LNCaP clone FGC (cell line): Measurements from ENCODE around the gene MIS18A.

Experiments
- DNase-seq: peaks from one replicate; pipeline ENCODE4 v3.0.0-alpha.2; 2011; ENCODE audit warnings: low read depth
- H3K4me3 ChIP-seq: 2 replicates; pipeline ENCODE4 v1.5.1; 2011; ENCODE audit warnings: mild to moderate bottlenecking, low read depth, low read length, control low read depth
- TF ChIP-seq, protein P1 (sequence below): IDR thresholded peaks from 2 replicates; pipeline ENCODE4 v1.5.1; 2012; ENCODE audit warnings: mild to moderate bottlenecking; ENCODE audit not compliant: control insufficient read depth, insufficient read depth; ENCODE audit errors: extremely low read depth

The MIS18A gene

DNA sequence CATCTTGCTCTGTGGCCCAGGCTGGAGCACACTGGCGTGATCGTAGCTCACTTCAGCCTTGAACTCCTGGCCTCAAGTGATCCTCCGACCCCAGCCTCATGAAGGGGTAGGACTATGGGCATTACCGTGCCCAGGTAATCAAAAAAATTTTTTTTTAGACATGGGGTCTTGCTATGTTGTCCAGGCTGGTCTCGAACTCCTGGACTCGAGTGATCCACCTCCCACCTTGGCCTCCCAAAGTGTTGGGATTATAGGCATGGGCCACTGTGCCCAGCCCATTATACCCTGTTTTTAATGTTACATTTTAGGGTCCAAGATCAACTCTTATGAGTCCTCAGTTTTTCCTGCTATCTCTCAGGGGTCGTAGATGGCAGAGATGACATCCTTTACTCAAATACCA lies 26.1 kb upstream of the MIS18A start:
- no peak for DNase-seq
- no peak overlapping the region for H3K4me3 ChIP-seq
- TF ChIP-seq, protein P1, sequence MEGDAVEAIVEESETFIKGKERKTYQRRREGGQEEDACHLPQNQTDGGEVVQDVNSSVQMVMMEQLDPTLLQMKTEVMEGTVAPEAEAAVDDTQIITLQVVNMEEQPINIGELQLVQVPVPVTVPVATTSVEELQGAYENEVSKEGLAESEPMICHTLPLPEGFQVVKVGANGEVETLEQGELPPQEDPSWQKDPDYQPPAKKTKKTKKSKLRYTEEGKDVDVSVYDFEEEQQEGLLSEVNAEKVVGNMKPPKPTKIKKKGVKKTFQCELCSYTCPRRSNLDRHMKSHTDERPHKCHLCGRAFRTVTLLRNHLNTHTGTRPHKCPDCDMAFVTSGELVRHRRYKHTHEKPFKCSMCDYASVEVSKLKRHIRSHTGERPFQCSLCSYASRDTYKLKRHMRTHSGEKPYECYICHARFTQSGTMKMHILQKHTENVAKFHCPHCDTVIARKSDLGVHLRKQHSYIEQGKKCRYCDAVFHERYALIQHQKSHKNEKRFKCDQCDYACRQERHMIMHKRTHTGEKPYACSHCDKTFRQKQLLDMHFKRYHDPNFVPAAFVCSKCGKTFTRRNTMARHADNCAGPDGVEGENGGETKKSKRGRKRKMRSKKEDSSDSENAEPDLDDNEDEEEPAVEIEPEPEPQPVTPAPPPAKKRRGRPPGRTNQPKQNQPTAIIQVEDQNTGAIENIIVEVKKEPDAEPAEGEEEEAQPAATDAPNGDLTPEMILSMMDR, result no peak

DNA sequence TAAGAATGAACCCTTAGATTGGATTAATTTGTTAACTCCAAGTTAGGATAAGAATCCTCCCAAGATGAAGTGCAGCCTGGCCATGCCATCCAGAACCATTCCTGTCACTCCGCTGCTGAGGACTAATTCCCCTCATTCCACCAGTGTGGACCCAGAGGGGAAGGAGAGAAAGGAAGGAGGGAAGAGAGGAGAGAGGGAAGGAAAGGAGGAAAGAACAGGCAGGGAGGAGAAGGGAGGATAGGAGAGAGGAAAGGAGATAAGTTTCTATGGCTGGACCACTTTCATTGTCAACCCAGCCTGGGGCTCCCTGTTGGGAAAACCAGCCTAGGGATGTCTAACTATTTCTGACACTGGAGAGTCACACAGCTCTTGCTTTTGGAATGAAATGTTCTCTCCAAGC lies 24.5 kb upstream of the MIS18A start:
- H3K4me3 ChIP-seq, result no peak overlapping the region
- TF ChIP-seq, protein P1, result no peak
- no peak for DNase-seq

DNA sequence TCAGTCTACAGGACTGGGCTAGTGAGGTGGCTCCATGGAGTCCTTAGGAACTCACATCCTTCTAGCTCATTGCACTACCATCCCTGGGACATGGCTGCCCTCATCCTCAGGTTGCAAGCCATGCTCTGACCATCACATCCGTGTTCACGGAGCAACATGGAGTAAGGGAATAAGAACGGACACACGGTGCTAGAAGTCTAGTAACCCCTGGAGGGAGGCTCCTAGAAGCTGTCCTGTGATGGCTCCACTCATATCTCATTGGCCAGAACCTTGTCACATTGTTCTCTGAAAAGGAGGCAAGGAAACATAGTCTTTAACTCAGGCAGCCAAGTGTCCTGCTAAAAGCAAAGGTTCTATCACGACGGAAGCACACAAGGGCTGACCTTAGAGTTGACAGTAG lies 23.7 kb upstream of the MIS18A start:
- H3K4me3 ChIP-seq, result no peak overlapping the region
- no peak for DNase-seq
- TF ChIP-seq, protein P1, result no peak

DNA sequence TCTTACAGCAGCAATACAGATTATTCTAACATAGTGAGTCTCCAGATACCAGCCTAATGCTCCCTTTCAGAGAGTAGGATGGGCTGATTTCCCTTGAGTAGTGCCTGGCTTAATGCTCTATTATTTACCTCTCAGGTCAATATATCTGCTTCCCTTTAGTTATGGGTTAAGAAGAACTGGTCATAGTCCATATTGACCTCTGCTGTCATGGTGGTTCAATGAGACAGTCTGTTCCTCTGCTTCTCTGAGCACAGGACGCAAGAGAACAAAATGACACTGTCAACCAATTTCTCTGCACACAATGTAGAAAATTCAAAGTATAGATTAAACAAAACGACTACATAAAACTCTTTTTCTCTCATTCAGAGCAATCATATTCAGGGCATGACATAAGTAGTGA lies 22.7 kb upstream of the MIS18A start:
- TF ChIP-seq, protein P1, result no peak
- no peak overlapping the region for H3K4me3 ChIP-seq
- DNase-seq, result no peak

DNA sequence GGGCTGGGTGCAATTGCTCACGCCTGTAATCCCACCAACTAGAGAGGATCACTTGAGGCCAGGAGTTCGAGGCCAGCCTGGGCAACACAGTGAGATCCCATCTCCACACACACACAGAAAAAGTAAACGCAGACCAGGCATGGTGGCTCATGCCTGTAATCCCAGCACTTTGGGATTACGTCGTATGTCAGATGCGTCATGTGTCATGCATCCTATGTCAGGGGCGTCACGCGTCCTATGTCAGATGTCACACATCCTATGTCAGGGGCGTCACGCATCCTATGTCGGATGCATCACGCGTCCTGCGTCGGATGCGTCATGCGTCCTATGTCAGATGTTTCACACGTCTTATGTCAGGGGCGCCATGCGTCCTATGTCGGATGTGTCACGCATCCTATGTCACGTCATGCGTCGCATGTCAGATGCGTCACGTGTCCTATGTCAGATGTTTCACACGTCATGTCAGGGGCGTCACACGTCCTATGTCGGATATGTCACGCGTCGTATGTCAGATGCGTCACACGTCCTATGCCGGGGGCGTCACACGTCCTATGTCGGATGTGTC lies 21.4 kb upstream of the MIS18A start:
- H3K4me3 ChIP-seq, result no peak overlapping the region
- no peak for DNase-seq
- TF ChIP-seq, protein P1, result no peak

DNA sequence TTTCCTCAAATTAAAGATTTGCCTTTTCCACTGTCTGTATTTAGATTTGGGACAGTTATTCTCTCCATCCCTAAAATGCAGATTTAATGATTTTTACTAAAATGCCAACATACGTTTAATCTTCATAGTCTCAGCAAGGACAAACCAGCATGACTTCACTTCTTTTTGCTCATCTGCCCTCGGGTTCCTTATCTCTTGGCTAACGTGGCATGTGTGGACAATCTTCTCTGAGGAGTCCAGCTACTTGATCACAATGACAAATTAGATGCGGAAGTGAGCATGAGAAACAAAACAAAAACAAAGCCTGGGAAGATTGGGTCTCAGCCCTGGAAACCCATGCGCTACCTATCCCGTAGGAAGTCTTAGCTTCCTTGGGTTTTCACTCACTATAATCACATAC lies 20.8 kb upstream of the MIS18A start:
- DNase-seq, result no peak

GRCh38 chr21:32298658-32299081 lies 19.8 kb upstream of the MIS18A start, which contains the start of gene MRAP:
MRAP (plus strand) TSS chr21:32298855; CDS start chr21:32298972, 117 bp downstream.
- DNase-seq, result no peak
- TF ChIP-seq, protein P1, result no peak
- no peak within 1 kb of the TSS for H3K4me3 ChIP-seq

More for the DNA sequence above, 20.8 kb upstream of the MIS18A start:
- TF ChIP-seq, protein P1, result no peak
- no peak overlapping the region for H3K4me3 ChIP-seq
